Measurements from ENCODE around the gene NFATC4.

The NFATC4 gene

GRCh38 chr14:24337144-24337823 lies 30.7 kb upstream of the NFATC4 start:
- H3K27me3 ChIP-seq (ENCODE audit: insufficient read depth, low read depth), result peaks cover 11% of the 10 kb centered on the region; the same call in 1 of the 2 replicates
- peaks cover 11% of the 10 kb centered on the region for H3K4me1 ChIP-seq (ENCODE audit: low read depth, poor library complexity, severe bottlenecking)

DNA sequence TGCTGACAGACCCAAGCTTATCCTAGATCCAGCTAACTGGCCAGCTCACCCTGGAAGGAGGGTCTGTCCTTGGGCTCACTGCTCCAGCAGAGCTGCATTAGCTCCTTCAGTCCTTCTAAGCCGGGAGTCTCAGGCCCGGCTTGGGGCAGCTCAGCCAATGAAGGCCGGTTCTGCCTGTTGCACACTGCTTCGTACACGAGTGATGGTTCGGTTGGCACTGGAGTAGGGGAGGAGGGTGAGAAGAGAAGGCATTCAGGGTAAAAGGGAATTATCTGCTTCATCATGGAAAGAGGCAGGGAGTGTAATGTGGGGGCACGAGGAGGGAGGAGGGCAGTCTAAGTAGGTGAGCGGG lies 30.2 kb upstream of the NFATC4 start:
- Histone ChIP-seq H3K4me1 (ENCODE audit: low read depth, poor library complexity, severe bottlenecking) (peaks cover 7% of the 10 kb centered on the region), H2AFZ (ENCODE audit: low read depth) (no peak overlapping the region), H3K27ac (no peak overlapping the region), H3K79me2 (ENCODE audit: insufficient read depth, low read depth) (no peaks in the 10 kb centered on the region), H4K20me1 (ENCODE audit: insufficient read depth) (no peaks in the 10 kb centered on the region), H3K9ac (no peak overlapping the region), H3K27me3 (ENCODE audit: insufficient read depth, low read depth) (peaks cover 9% of the 10 kb centered on the region; the same call in 1 of the 2 replicates), H3K36me3 (ENCODE audit: insufficient read depth) (no peaks in the 10 kb centered on the region), H3K4me3 (IDR thresholded peaks at IDR 0.05; ENCODE audit: insufficient read depth, low read depth, low read length) (no peak overlapping the region), H3K4me2 (no peak overlapping the region)
- TF ChIP-seq, protein P1, sequence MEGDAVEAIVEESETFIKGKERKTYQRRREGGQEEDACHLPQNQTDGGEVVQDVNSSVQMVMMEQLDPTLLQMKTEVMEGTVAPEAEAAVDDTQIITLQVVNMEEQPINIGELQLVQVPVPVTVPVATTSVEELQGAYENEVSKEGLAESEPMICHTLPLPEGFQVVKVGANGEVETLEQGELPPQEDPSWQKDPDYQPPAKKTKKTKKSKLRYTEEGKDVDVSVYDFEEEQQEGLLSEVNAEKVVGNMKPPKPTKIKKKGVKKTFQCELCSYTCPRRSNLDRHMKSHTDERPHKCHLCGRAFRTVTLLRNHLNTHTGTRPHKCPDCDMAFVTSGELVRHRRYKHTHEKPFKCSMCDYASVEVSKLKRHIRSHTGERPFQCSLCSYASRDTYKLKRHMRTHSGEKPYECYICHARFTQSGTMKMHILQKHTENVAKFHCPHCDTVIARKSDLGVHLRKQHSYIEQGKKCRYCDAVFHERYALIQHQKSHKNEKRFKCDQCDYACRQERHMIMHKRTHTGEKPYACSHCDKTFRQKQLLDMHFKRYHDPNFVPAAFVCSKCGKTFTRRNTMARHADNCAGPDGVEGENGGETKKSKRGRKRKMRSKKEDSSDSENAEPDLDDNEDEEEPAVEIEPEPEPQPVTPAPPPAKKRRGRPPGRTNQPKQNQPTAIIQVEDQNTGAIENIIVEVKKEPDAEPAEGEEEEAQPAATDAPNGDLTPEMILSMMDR (conservative IDR thresholded peaks at IDR 0.05; ENCODE audit: low read depth, low read length), result no peak

More at GRCh38 chr14:24337144-24337823, 30.7 kb upstream of the NFATC4 start:
- Histone ChIP-seq H3K9ac (no peak overlapping the region), H2AFZ (ENCODE audit: low read depth) (no peak overlapping the region), H3K4me3 (IDR thresholded peaks at IDR 0.05; ENCODE audit: insufficient read depth, low read depth, low read length) (no peak overlapping the region), H3K79me2 (ENCODE audit: insufficient read depth, low read depth) (no peaks in the 10 kb centered on the region), H3K4me2 (no peak overlapping the region), H4K20me1 (ENCODE audit: insufficient read depth) (no peaks in the 10 kb centered on the region), H3K27ac (no peak overlapping the region), H3K36me3 (ENCODE audit: insufficient read depth) (no peaks in the 10 kb centered on the region)
- TF ChIP-seq, protein P1 (conservative IDR thresholded peaks at IDR 0.05; ENCODE audit: low read depth, low read length), result no peak

DNA sequence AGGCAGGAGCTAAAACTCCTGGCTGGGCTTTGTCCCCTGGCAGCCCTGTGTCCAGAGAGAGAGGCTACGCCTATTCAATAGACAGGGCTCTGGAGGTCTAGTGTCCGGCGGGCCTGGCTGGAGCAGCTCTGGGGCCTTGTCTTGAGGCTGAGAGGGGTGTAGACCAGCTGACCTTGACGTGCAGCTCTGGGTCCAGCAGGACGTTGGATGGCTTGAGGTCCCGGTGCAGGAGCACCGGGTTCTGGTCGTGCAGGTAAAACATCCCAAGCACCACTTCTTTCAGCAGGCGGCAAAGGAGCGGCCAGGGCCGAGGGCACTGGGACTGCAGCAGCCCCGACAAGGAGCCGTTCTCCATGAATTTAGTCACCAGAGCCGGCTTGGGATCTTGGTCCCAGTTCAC lies 29.1 kb upstream of the NFATC4 start:
- TF ChIP-seq, protein P1 (conservative IDR thresholded peaks at IDR 0.05; ENCODE audit: low read depth, low read length), result no peak
- H3K4me3 ChIP-seq (IDR thresholded peaks at IDR 0.05; ENCODE audit: insufficient read depth, low read depth, low read length), result no peak overlapping the region
- no peaks in the 10 kb centered on the region for H3K79me2 ChIP-seq (ENCODE audit: insufficient read depth, low read depth)
- H3K4me2 ChIP-seq, result no peak overlapping the region
- peaks cover 1% of the 10 kb centered on the region; the same call in 1 of the 2 replicates for H3K27me3 ChIP-seq (ENCODE audit: insufficient read depth, low read depth)
- no peak overlapping the region for H2AFZ ChIP-seq (ENCODE audit: low read depth)
- no peak overlapping the region for H3K9ac ChIP-seq
- no peaks in the 10 kb centered on the region for H3K4me1 ChIP-seq (ENCODE audit: low read depth, poor library complexity, severe bottlenecking)
- H4K20me1 ChIP-seq (ENCODE audit: insufficient read depth), result no peaks in the 10 kb centered on the region
- H3K27ac ChIP-seq, result no peak overlapping the region
- H3K36me3 ChIP-seq (ENCODE audit: insufficient read depth), result no peaks in the 10 kb centered on the region

DNA sequence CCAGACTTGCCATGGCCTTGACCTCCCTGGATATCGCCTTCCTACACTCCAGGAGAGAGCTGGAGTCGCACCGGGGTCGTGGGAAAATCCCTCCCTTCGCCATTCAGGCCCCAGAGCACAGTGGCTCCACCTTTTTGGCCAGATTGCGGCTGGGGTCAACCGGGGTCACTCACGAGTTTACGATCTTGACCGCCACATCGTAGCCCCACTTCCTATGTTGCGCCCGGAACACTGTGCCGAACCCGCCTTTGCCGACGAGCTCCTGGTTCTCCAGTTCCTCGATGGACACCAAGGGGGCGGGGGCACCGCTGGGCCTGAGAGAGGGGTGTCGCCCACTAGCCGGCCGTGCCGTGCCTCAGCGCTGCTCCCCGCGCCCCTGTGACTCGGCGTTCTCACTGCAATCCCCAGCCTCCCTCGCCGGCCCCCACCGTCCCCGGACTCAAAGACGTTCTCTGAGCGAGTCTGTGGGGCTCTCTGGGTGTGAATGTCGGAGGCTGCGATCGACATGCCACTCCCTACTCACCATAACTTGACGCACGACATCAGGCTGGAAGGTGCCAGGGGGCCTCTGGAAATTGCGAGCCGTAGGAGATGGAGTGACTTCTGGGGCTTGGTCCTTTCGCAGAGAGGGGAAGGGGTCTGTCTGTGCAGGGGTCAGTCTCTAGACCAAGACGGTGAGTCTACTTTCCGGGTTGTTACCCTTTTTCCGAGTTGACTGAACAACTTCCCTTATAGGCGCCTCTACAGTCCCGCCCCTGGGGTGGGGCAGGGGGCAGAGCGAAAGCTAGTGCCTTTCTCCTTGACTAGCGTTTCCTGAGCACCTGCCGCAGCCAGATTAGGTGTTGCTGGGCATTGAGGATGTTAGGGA lies 28.5 kb upstream of the NFATC4 start, which contains the start of gene RIPK3:
Gene RIPK3, minus strand, starts transcription at position 708 of the 868 bp plus-strand sequence. Its CDS starts 165 bp downstream, at position 543.
- Histone ChIP-seq H3K79me2 (ENCODE audit: insufficient read depth, low read depth) (no peaks in the 10 kb centered on the region), H3K27ac (no peak within 1 kb of the TSS), H3K36me3 (ENCODE audit: insufficient read depth) (no peaks in the 10 kb centered on the region), H3K4me1 (ENCODE audit: low read depth, poor library complexity, severe bottlenecking) (no peaks in the 10 kb centered on the region), H3K4me2 (no peak within 1 kb of the TSS), H4K20me1 (ENCODE audit: insufficient read depth) (no peaks in the 10 kb centered on the region), H3K4me3 (IDR thresholded peaks at IDR 0.05; ENCODE audit: insufficient read depth, low read depth, low read length) (no peak within 1 kb of the TSS), H3K9ac (no peak within 1 kb of the TSS), H3K27me3 (ENCODE audit: insufficient read depth, low read depth) (no peaks in the 10 kb centered on the region), H2AFZ (ENCODE audit: low read depth) (no peak within 1 kb of the TSS)
- TF ChIP-seq, protein P1 (conservative IDR thresholded peaks at IDR 0.05; ENCODE audit: low read depth, low read length), result no peak

Data from KMS-11 (cell line).